ENCODE data around the gene LRRC63.

GRCh38 chr13:46313024-46313423 lies 101.3 kb downstream of the LRRC63 start:
- no peak for TF ChIP-seq CTCF (IDR thresholded peaks at IDR 0.05)
- no peak for TF ChIP-seq POLR2A (IDR thresholded peaks at IDR 0.05)

Data from thyroid gland (tissue), 4 donors.